Upper lobe of right lung (tissue), 1 donor: Measurements from ENCODE around the gene PAFAH1B1. TPM values are rescaled to one million over a fixed set of nuclear protein-coding genes. Genes with fewer than 3 reads are reported as not detected.

Experiments
- ATAC-seq: fragments of 200-7000 bp; cut with Tn5 transposase; one replicate; pipeline ENCODE4 v1.9.1; 2020; ENCODE audit warnings: mild to moderate bottlenecking, moderate library complexity
- DNase-seq: peaks from one replicate; pipeline ENCODE4 v3.0.0-alpha.2; 2020
- H3K27ac ChIP-seq: fragments of 200-600 bp; one replicate; pipeline ENCODE4 v1.8.0; 2022
- H3K27me3 ChIP-seq: fragments of 200-600 bp; one replicate; pipeline ENCODE4 v1.8.0; 2022; ENCODE audit warnings: mild to moderate bottlenecking
- H3K36me3 ChIP-seq: fragments of 200-600 bp; one replicate; pipeline ENCODE4 v1.8.0; 2022
- H3K4me1 ChIP-seq: fragments of 200-600 bp; one replicate; pipeline ENCODE4 v1.8.0; 2022
- H3K4me3 ChIP-seq: fragments of 200-600 bp; one replicate; pipeline ENCODE4 v1.8.0; 2022; ENCODE audit warnings: mild to moderate bottlenecking
- H3K9me3 ChIP-seq: fragments of 200-600 bp; one replicate; pipeline ENCODE4 v1.8.0; 2022
- CTCF ChIP-seq: fragments of 200-600 bp; IDR thresholded peaks from one replicate; pipeline ENCODE4 v1.8.0; 2022; ENCODE audit warnings: antibody characterized with exemption
- intact Hi-C: fragments of 100-400 bp; cut with DNase I; formaldehyde crosslinking; loops from one replicate; pipeline ENCODE4 v1.11.0; 2022
- total RNA-seq: library from RNA; stranded (reverse); fragmentation: NEBNext Ultra II Directional; extraction: Animal tissue kit (Norgen Biotek cat#: 25700); gene quantifications from one replicate; pipeline ENCODE4 v1.2.1, GENCODE V29; 2021
- donor health status: DM: no; HTN: yes; CAD: no; lungs with severe emphysema.

PAFAH1B1 gene
- total RNA-seq, 1 donor from 2014 or later = 144 TPM

- ATAC-seq (peak; percentile 89), DNase-seq (no peak)
- Histone ChIP-seq H3K4me3 (no peak overlapping the region), H3K36me3 (no peaks in the 10 kb centered on the region), H3K4me1 (peaks cover 59% of the 10 kb centered on the region), H3K27ac (peak overlapping the region; percentile 14), H3K27me3 (no peaks in the 10 kb centered on the region), H3K9me3 (no peaks in the 10 kb centered on the region)
- TF ChIP-seq CTCF = no peak
- intact Hi-C loops = no loop called here
Observed at GRCh38 chr17:2602597-2603017, 9.2 kb downstream of the PAFAH1B1 start.

GRCh38 chr17:2608350-2608913 lies 15.0 kb downstream of the PAFAH1B1 start:
- DNase-seq (no peak), ATAC-seq (no peak)
- intact Hi-C loops = no loop called here
- Histone ChIP-seq H3K36me3 (no peaks in the 10 kb centered on the region), H3K27ac (no peak overlapping the region), H3K27me3 (no peaks in the 10 kb centered on the region), H3K4me1 (peaks cover 32% of the 10 kb centered on the region), H3K4me3 (no peak overlapping the region), H3K9me3 (no peaks in the 10 kb centered on the region)
- no peak for TF ChIP-seq CTCF

- Histone ChIP-seq H3K36me3 (no peaks in the 10 kb centered on the region), H3K27ac (no peak overlapping the region), H3K4me1 (peaks cover 32% of the 10 kb centered on the region), H3K4me3 (no peak overlapping the region), H3K27me3 (no peaks in the 10 kb centered on the region), H3K9me3 (no peaks in the 10 kb centered on the region)
- ATAC-seq (no peak), DNase-seq (no peak)
- TF ChIP-seq CTCF = no peak
- intact Hi-C loops = no loop called here
Observed at GRCh38 chr17:2609091-2609490, 15.6 kb downstream of the PAFAH1B1 start.

- no peak for TF ChIP-seq CTCF
- no peaks in the 10 kb centered on the region for H3K27me3 ChIP-seq
- DNase-seq = no peak
- H3K4me1 ChIP-seq = peaks cover 22% of the 10 kb centered on the region
- intact Hi-C loops = no loop called here
- H3K4me3 ChIP-seq = no peak overlapping the region
- H3K27ac ChIP-seq = no peak overlapping the region
- ATAC-seq = no peak
- H3K9me3 ChIP-seq = no peaks in the 10 kb centered on the region
- no peaks in the 10 kb centered on the region for H3K36me3 ChIP-seq
Observed at GRCh38 chr17:2610195-2611175, 17.0 kb downstream of the PAFAH1B1 start.

- Histone ChIP-seq H3K4me1 (peaks cover 22% of the 10 kb centered on the region), H3K27me3 (no peaks in the 10 kb centered on the region), H3K4me3 (no peak overlapping the region), H3K27ac (no peak overlapping the region), H3K36me3 (no peaks in the 10 kb centered on the region), H3K9me3 (no peaks in the 10 kb centered on the region)
- intact Hi-C loops = no loop called here
- no peak for DNase-seq
- no peak for ATAC-seq
- no peak for TF ChIP-seq CTCF
Observed at GRCh38 chr17:2611627-2612026, 18.2 kb downstream of the PAFAH1B1 start.
